PFSK-1 (cell line): ENCODE results near the gene IGSF9B.

Experiments used
- FOXP2 ChIP-seq: optimal IDR thresholded peaks from 2 replicates; pipeline ENCODE3; 2011; ENCODE audit warnings: borderline replicate concordance, control low read depth, inconsistent platforms; ENCODE audit not compliant: insufficient read depth; ENCODE audit errors: extremely low read length, extremely low read depth
- POLR2AphosphoS5 ChIP-seq: IDR thresholded peaks from 2 replicates; pipeline ENCODE4 v1.6.1; 2012; ENCODE audit warnings: low read depth, mild to moderate bottlenecking, control low read depth, low read length, moderate library complexity
- SIN3A ChIP-seq: IDR thresholded peaks from 2 replicates; pipeline ENCODE4 v1.6.1; 2012; ENCODE audit warnings: mild to moderate bottlenecking, low read length, moderate library complexity, borderline replicate concordance; ENCODE audit not compliant: insufficient read depth
- TAF1 ChIP-seq: IDR thresholded peaks from 2 replicates; pipeline ENCODE4 v1.6.1; 2012; ENCODE audit warnings: low read length, control low read depth, borderline replicate concordance; ENCODE audit not compliant: insufficient read depth
- TF ChIP-seq, protein P1 (sequence below), 2 experiments: IDR thresholded peaks; 2 replicates each; pipeline versions ENCODE4 v1.6.1 to v1.8.0; 2011 to 2012; ENCODE audit warnings: low read depth in 2 of 2, low read length in 2 of 2, control low read depth in 1 of 2, inconsistent platforms in 1 of 2, mild to moderate bottlenecking in 1 of 2, moderate library complexity in 1 of 2; ENCODE audit not compliant: insufficient read depth in 1 of 2

Gene IGSF9B

DNA sequence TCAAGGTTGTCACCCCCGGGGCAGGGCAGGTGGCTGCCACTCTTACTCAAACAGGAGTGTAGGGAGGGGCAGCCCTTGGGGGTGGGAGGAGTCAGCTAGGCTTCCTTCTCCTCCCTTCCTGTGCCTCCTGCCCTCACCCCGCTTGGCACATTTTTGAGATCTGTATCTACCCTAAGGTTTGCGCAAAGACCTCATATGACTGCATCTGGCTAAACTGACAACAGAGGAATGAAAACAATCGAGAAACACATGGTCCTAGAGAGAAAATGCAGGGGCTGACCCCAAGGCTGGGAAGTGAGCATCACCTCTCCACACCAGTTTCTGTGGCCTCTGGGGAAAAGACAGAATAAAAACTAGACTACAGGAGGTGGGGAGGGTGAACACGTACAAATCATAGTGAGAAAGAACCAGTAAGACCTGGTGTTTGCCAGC, 28.1 kb downstream of the IGSF9B start:
- TF ChIP-seq SIN3A (no peak), FOXP2 (no peak), TAF1 (no peak), POLR2AphosphoS5 (no peak)
- TF ChIP-seq, protein P1, sequence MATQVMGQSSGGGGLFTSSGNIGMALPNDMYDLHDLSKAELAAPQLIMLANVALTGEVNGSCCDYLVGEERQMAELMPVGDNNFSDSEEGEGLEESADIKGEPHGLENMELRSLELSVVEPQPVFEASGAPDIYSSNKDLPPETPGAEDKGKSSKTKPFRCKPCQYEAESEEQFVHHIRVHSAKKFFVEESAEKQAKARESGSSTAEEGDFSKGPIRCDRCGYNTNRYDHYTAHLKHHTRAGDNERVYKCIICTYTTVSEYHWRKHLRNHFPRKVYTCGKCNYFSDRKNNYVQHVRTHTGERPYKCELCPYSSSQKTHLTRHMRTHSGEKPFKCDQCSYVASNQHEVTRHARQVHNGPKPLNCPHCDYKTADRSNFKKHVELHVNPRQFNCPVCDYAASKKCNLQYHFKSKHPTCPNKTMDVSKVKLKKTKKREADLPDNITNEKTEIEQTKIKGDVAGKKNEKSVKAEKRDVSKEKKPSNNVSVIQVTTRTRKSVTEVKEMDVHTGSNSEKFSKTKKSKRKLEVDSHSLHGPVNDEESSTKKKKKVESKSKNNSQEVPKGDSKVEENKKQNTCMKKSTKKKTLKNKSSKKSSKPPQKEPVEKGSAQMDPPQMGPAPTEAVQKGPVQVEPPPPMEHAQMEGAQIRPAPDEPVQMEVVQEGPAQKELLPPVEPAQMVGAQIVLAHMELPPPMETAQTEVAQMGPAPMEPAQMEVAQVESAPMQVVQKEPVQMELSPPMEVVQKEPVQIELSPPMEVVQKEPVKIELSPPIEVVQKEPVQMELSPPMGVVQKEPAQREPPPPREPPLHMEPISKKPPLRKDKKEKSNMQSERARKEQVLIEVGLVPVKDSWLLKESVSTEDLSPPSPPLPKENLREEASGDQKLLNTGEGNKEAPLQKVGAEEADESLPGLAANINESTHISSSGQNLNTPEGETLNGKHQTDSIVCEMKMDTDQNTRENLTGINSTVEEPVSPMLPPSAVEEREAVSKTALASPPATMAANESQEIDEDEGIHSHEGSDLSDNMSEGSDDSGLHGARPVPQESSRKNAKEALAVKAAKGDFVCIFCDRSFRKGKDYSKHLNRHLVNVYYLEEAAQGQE (IDR thresholded peaks at IDR 0.05; ENCODE audit: insufficient read depth in 1 of 2, low read depth in 2 of 2, low read length in 2 of 2), result no peak

DNA sequence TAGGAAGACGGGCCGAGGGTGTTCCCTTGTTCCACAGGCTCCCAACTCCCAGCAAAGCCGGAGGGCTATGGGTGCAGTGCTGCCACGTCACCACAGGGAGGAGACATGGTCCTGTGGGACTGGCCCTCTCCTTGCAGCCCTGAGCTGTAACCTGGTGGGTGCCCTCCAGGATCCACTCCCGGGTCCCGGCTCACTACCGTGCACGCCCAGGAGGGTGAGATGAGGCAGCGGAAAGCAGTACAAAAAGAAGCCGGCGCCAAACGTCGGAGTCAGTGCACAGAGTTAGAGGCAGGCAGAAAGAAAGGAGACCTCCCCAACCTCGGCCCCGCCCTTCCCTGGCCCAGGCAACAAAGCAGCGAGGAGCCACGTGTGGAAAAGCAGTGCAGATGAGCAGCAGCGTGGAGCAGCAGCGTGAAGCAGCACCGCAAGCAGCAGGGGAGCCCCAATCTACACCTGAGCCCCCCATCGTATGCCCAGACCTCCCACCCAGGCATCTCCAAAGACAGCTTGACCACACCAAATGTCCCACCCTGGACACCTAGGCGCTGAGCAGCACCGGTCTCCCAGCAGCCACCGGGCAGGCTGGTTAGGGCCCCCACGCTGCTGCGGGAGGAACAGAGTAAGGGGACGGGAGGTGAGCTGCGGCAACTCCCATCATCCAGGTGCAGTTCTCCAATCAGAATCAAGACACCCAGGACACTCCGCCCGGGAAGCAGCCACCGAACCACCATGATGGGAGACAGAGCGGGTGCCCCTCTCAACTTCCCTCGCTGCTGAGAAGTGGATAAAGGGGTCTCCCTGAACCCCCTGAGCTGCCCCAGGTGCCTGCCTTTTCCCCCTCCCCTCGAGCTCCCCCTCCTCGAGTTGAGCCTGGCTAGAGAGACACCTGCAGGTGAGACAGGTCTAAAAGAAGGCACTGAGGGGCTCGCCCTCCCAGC, 28.8 kb downstream of the IGSF9B start:
- TF ChIP-seq FOXP2 (peak; percentile 36), SIN3A (no peak), POLR2AphosphoS5 (no peak), TAF1 (no peak)
- TF ChIP-seq, protein P1 (IDR thresholded peaks at IDR 0.05; ENCODE audit: insufficient read depth in 1 of 2, low read depth in 2 of 2, low read length in 2 of 2), result no peak

DNA sequence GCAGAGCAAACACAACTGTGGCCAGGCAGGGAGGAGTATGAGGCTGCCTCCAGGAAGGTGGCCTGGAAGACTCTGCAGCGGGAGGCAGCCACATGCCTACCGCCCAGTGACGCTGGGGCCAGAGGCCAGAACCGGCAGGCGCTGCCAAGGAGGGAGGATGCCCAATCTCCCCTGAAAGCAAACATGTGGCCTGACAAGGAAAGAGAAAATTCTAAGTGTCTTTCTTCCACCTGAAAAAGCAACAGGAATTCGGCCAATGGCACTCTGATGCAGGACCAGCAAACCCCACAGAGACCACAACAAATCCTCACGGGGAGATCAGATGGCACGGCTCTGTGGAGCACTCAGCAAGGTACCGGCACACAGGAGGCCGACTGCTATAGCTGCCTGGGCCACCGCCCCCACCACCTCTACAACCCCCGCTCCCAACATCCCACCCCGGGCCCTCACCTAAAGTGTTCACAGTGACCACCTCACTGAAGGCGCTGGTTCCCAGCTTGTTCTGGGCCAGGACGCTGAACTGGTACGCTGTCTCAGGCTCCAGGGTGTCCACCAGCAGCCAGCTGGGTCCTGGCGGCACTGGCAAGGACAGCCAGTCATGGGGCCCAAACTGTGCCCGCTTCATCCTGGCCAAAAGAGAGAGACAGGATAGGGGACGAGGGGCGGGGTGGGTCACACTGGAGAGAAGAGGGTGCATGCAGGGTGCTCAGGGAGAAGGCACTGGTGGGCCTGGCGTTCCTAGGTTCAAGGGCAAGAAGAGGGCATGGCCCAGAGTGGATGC, 30.1 kb downstream of the IGSF9B start:
- TF ChIP-seq TAF1, result no peak
- TF ChIP-seq FOXP2, result no peak
- TF ChIP-seq, protein P1 (IDR thresholded peaks at IDR 0.05; ENCODE audit: insufficient read depth in 1 of 2, low read depth in 2 of 2, low read length in 2 of 2), result no peak
- no peak for TF ChIP-seq SIN3A
- TF ChIP-seq POLR2AphosphoS5, result no peak

DNA sequence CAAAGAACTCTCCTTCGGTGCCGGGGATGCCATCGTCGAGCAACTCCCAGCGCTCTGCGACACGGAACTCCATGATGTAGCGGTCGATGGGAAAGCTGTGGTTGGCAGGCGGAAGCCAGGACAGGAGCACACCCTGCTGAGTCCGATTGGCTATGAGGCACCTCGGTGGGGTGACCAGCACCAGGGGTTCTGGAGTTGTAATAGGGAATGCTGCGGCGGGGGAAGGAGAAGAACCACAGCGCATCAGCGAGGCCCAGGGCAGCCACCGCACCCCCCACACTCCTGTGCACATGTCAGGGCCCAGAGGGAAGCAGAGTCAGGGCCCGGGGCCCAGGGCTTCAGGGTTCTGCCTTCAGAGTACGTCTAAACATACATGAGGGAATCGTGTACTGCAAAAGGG, 31.0 kb downstream of the IGSF9B start:
- no peak for TF ChIP-seq SIN3A
- TF ChIP-seq TAF1, result no peak
- no peak for TF ChIP-seq POLR2AphosphoS5
- TF ChIP-seq FOXP2, result no peak
- TF ChIP-seq, protein P1 (IDR thresholded peaks at IDR 0.05; ENCODE audit: insufficient read depth in 1 of 2, low read depth in 2 of 2, low read length in 2 of 2), result no peak
